Activated CD4-positive, alpha-beta T cell treated with anti-CD3 and anti-CD28 coated beads, Interleukin-2, Interleukin-6, amounts not matched to agents 100 ng/mL and 50 ng/mL, durations not matched to agents 16 hours and 8 hours (primary cell): ENCODE measurements around the gene FUNDC1.
"Not testable (repeated sequence)": the region's sequence is repeated elsewhere in the genome, so short reads cannot be mapped to it uniquely, and the experiment has no call there.

Source experiments
- DNase-seq: peaks from one replicate; pipeline ENCODE4 v3.0.0-alpha.2; 2020

The FUNDC1 gene

GRCh38 chrX:44542567-44543325, at the start of gene FUNDC1:
Gene FUNDC1 (minus strand): TSS chrX:44542859. CDS start chrX:44542832, 27 bp downstream.
- DNase-seq = peak; percentile 96

GRCh38 chrX:44585866-44586265, 43.2 kb upstream of the FUNDC1 start:
- DNase-seq = no peak

GRCh38 chrX:44580466-44580865, 37.8 kb upstream of the FUNDC1 start:
- DNase-seq = no peak

GRCh38 chrX:44572340-44572938, 29.8 kb upstream of the FUNDC1 start:
- no peak for DNase-seq

GRCh38 chrX:44570522-44570921, 27.9 kb upstream of the FUNDC1 start:
- DNase-seq = no peak

- DNase-seq = no peak
Measured at GRCh38 chrX:44569122-44569521, 26.5 kb upstream of the FUNDC1 start.

GRCh38 chrX:44568196-44568595, 25.5 kb upstream of the FUNDC1 start:
- no peak for DNase-seq

GRCh38 chrX:44561896-44562295, 19.2 kb upstream of the FUNDC1 start:
- DNase-seq = not testable (repeated sequence)

GRCh38 chrX:44550563-44550962, 7.9 kb upstream of the FUNDC1 start:
- no peak for DNase-seq

- not testable (repeated sequence) for DNase-seq
Measured at GRCh38 chrX:44545454-44545853, 2.8 kb upstream of the FUNDC1 start.

- no peak for DNase-seq
Measured at GRCh38 chrX:44544036-44544435, 1.4 kb upstream of the FUNDC1 start.

- no peak for DNase-seq
Measured at GRCh38 chrX:44536198-44536597, 6.5 kb downstream of the FUNDC1 start.

GRCh38 chrX:44529310-44529709, 13.3 kb downstream of the FUNDC1 start:
- DNase-seq = no peak

GRCh38 chrX:44514272-44514671, 28.4 kb downstream of the FUNDC1 start:
- no peak for DNase-seq

GRCh38 chrX:44507292-44507691, 35.4 kb downstream of the FUNDC1 start:
- peak; percentile 37 for DNase-seq

GRCh38 chrX:44506678-44507077, 36.0 kb downstream of the FUNDC1 start:
- no peak for DNase-seq

- DNase-seq = no peak
Measured at GRCh38 chrX:44503560-44503959, 39.1 kb downstream of the FUNDC1 start.

- DNase-seq = no peak
Measured at GRCh38 chrX:44495091-44495490, 47.6 kb downstream of the FUNDC1 start.

GRCh38 chrX:44494357-44494756, 48.3 kb downstream of the FUNDC1 start:
- peak; percentile 30 for DNase-seq

GRCh38 chrX:44489515-44489914, 53.1 kb downstream of the FUNDC1 start:
- DNase-seq = no peak

GRCh38 chrX:44484607-44485146, 58.0 kb downstream of the FUNDC1 start:
- DNase-seq = no peak

GRCh38 chrX:44483965-44484606, 58.6 kb downstream of the FUNDC1 start:
- DNase-seq = no peak

GRCh38 chrX:44482575-44482974, 60.1 kb downstream of the FUNDC1 start:
- DNase-seq = no peak

GRCh38 chrX:44480591-44480990, 62.1 kb downstream of the FUNDC1 start:
- DNase-seq = no peak
